HUES64 (cell line): ENCODE results near the gene PRKAR2B.
"Not testable (repeated sequence)": the region's sequence is repeated elsewhere in the genome, so short reads cannot be mapped to it uniquely, and the experiment has no call there.

Experiments used
- H3K27ac ChIP-seq: 2 replicates; pipeline ENCODE4 v1.7.0; 2013; ENCODE audit warnings: low read depth, low read length, inconsistent platforms
- H3K27me3 ChIP-seq: 2 replicates; pipeline ENCODE4 v1.6.1; 2013; ENCODE audit warnings: mild to moderate bottlenecking, low read length; ENCODE audit not compliant: insufficient read depth
- H3K36me3 ChIP-seq: 2 replicates; pipeline ENCODE4 v1.6.1; 2013; ENCODE audit warnings: mild to moderate bottlenecking, low read length; ENCODE audit not compliant: insufficient read depth
- H3K4me1 ChIP-seq: 2 replicates; pipeline ENCODE4 v1.6.1; 2013; ENCODE audit warnings: mild to moderate bottlenecking, low read length, moderate library complexity; ENCODE audit not compliant: insufficient read depth
- H3K4me3 ChIP-seq: 2 replicates; pipeline ENCODE4 v1.5.1; 2013; ENCODE audit warnings: mild to moderate bottlenecking, low read length, moderate library complexity
- H3K9ac ChIP-seq: 2 replicates; pipeline ENCODE4 v1.6.1; 2013; ENCODE audit warnings: mild to moderate bottlenecking, low read depth, low read length
- H3K9me3 ChIP-seq: 2 replicates; pipeline ENCODE4 v1.6.1; 2013; ENCODE audit warnings: low read depth, low read length; ENCODE audit not compliant: insufficient read depth
- WGBS: fragments of 150-250, 120-280 bp; methylation state at CpG from one replicate; pipeline ENCODE4 v1.1.7; 2013; ENCODE audit warnings: missing lambda C conversion rate; 5-methylcytosine and 5-hydroxymethylcytosine counted together

The PRKAR2B gene

GRCh38 chr7:107128748-107129147 lies 84.2 kb downstream of the PRKAR2B start:
- H3K27ac ChIP-seq, result no peak overlapping the region
- no peaks in the 10 kb centered on the region for H3K36me3 ChIP-seq
- H3K4me3 ChIP-seq, result no peak overlapping the region
- H3K27me3 ChIP-seq, result no peaks in the 10 kb centered on the region
- no peaks in the 10 kb centered on the region for H3K9me3 ChIP-seq
- WGBS, result 96% methylated on average over 3 of the region's 3 CpGs
- no peak overlapping the region for H3K9ac ChIP-seq
- H3K4me1 ChIP-seq, result peaks cover 15% of the 10 kb centered on the region

- Histone ChIP-seq H3K4me1 (peaks cover 15% of the 10 kb centered on the region), H3K36me3 (no peaks in the 10 kb centered on the region), H3K27ac (peak overlapping the region; percentile 61; the same call in 1 of the 2 replicates), H3K9me3 (no peaks in the 10 kb centered on the region), H3K4me3 (peak overlapping the region; percentile 2; the same call in 1 of the 2 replicates), H3K27me3 (no peaks in the 10 kb centered on the region), H3K9ac (no peak overlapping the region)
- 22% methylated on average over 5 of the region's 6 CpGs for WGBS
Observed at GRCh38 chr7:107130487-107131220, 86.1 kb downstream of the PRKAR2B start.

GRCh38 chr7:107133396-107133795 lies 88.9 kb downstream of the PRKAR2B start:
- no peak overlapping the region for H3K4me3 ChIP-seq
- no peak overlapping the region for H3K27ac ChIP-seq
- H3K36me3 ChIP-seq, result no peaks in the 10 kb centered on the region
- peaks cover 15% of the 10 kb centered on the region for H3K4me1 ChIP-seq
- H3K9me3 ChIP-seq, result no peaks in the 10 kb centered on the region
- no peak overlapping the region for H3K9ac ChIP-seq
- no peaks in the 10 kb centered on the region for H3K27me3 ChIP-seq
- 95% methylated on average over 2 of the region's 2 CpGs for WGBS

GRCh38 chr7:107138696-107139420 lies 94.4 kb downstream of the PRKAR2B start:
- Histone ChIP-seq H3K4me3 (no peak overlapping the region), H3K27ac (no peak overlapping the region)
- 92% methylated on average over 7 of the region's 7 CpGs for WGBS

GRCh38 chr7:107143875-107144274 lies 99.4 kb downstream of the PRKAR2B start:
- not testable (repeated sequence) for H3K9me3 ChIP-seq, H3K27me3 ChIP-seq, H3K36me3 ChIP-seq, H3K4me3 ChIP-seq, H3K27ac ChIP-seq, H3K9ac ChIP-seq
- peaks cover 14% of the 10 kb centered on the region for H3K4me1 ChIP-seq
- WGBS, result 88% methylated on average over 4 of the region's 5 CpGs

More at GRCh38 chr7:107138696-107139420, 94.4 kb downstream of the PRKAR2B start:
- Histone ChIP-seq H3K9me3 (no peaks in the 10 kb centered on the region), H3K4me1 (peaks cover 5% of the 10 kb centered on the region; the same call in 1 of the 2 replicates), H3K36me3 (no peaks in the 10 kb centered on the region), H3K9ac (no peak overlapping the region), H3K27me3 (no peaks in the 10 kb centered on the region)

GRCh38 chr7:107145067-107145838 lies 100.7 kb downstream of the PRKAR2B start:
- Histone ChIP-seq H3K4me1 (peaks cover 18% of the 10 kb centered on the region), H3K27ac (no peak overlapping the region), H3K36me3 (no peaks in the 10 kb centered on the region), H3K9ac (no peak overlapping the region), H3K4me3 (no peak overlapping the region), H3K9me3 (no peaks in the 10 kb centered on the region), H3K27me3 (no peaks in the 10 kb centered on the region)
- WGBS, result 92% methylated on average over 3 of the region's 4 CpGs

GRCh38 chr7:107147464-107148393 lies 103.2 kb downstream of the PRKAR2B start:
- 63% methylated on average over 3 of the region's 3 CpGs for WGBS
- H3K36me3 ChIP-seq, result no peaks in the 10 kb centered on the region
- H3K27me3 ChIP-seq, result no peaks in the 10 kb centered on the region
- H3K27ac ChIP-seq, result no peak overlapping the region
- no peaks in the 10 kb centered on the region for H3K9me3 ChIP-seq
- no peak overlapping the region for H3K4me3 ChIP-seq
- peaks cover 13% of the 10 kb centered on the region for H3K4me1 ChIP-seq
- H3K9ac ChIP-seq, result no peak overlapping the region

GRCh38 chr7:107148721-107149120 lies 104.2 kb downstream of the PRKAR2B start:
- Histone ChIP-seq H3K4me3 (no peak overlapping the region), H3K9me3 (no peaks in the 10 kb centered on the region), H3K9ac (no peak overlapping the region), H3K4me1 (peaks cover 13% of the 10 kb centered on the region), H3K36me3 (no peaks in the 10 kb centered on the region), H3K27me3 (no peaks in the 10 kb centered on the region), H3K27ac (no peak overlapping the region)
- WGBS, result 99% methylated on average over 2 of the region's 2 CpGs

GRCh38 chr7:107149863-107150262 lies 105.4 kb downstream of the PRKAR2B start:
- Histone ChIP-seq H3K27me3 (no peaks in the 10 kb centered on the region), H3K4me3 (no peak overlapping the region), H3K9ac (no peak overlapping the region), H3K4me1 (peaks cover 13% of the 10 kb centered on the region), H3K9me3 (no peaks in the 10 kb centered on the region), H3K36me3 (no peaks in the 10 kb centered on the region), H3K27ac (no peak overlapping the region)
- 100% methylated on average over 1 of the region's 1 CpG for WGBS

- Histone ChIP-seq H3K27ac (no peak overlapping the region), H3K9me3 (no peaks in the 10 kb centered on the region), H3K4me1 (peaks cover 13% of the 10 kb centered on the region), H3K27me3 (no peaks in the 10 kb centered on the region), H3K4me3 (no peak overlapping the region), H3K36me3 (no peaks in the 10 kb centered on the region), H3K9ac (no peak overlapping the region)
- WGBS, result 0% methylated on average over 1 of the region's 4 CpGs
Observed at GRCh38 chr7:107150375-107151073, 106.0 kb downstream of the PRKAR2B start.
